Stimulated activated CD8-positive, alpha-beta memory T cell treated with anti-CD3 and anti-CD28 coated beads, Interleukin-4, amount 100 ng/mL, for 4 hours (primary cell): Measurements from ENCODE around the gene PAM16.

ENCODE experiments used
- DNase-seq, 2 donors: peaks; one replicate each; pipeline ENCODE4 v3.0.0-alpha.2; 2020; ENCODE audit warnings: low read depth in 2 of 2, low spot score in 1 of 2

PAM16 gene

GRCh38 chr16:4383591-4384444 lies 32.7 kb upstream of the PAM16 start:
- no peak for DNase-seq

- DNase-seq: no peak
Observed at GRCh38 chr16:4382795-4383357, 31.8 kb upstream of the PAM16 start.

- DNase-seq: no peak
Observed at GRCh38 chr16:4381935-4382794, 31.0 kb upstream of the PAM16 start.

- DNase-seq: no peak
Observed at GRCh38 chr16:4381072-4381934, 30.2 kb upstream of the PAM16 start.

GRCh38 chr16:4380119-4381063 lies 29.3 kb upstream of the PAM16 start:
- no peak for DNase-seq

GRCh38 chr16:4378999-4379690 lies 28.0 kb upstream of the PAM16 start:
- no peak for DNase-seq

- no peak for DNase-seq
Observed at GRCh38 chr16:4378161-4378666, 27.1 kb upstream of the PAM16 start.

GRCh38 chr16:4377573-4378154 lies 26.5 kb upstream of the PAM16 start:
- no peak for DNase-seq

- no peak for DNase-seq
Observed at GRCh38 chr16:4376893-4377572, 25.9 kb upstream of the PAM16 start.

GRCh38 chr16:4376126-4376892 lies 25.2 kb upstream of the PAM16 start:
- no peak for DNase-seq

GRCh38 chr16:4375717-4376116 lies 24.6 kb upstream of the PAM16 start:
- no peak for DNase-seq

- no peak for DNase-seq
Observed at GRCh38 chr16:4373909-4374742, 23.0 kb upstream of the PAM16 start.

- no peak for DNase-seq
Observed at GRCh38 chr16:4373356-4373908, 22.3 kb upstream of the PAM16 start.

- no peak for DNase-seq
Observed at GRCh38 chr16:4372578-4373355, 21.6 kb upstream of the PAM16 start.

- no peak for DNase-seq
Observed at GRCh38 chr16:4372001-4372577, 21.0 kb upstream of the PAM16 start.
